NCI-H1694 (cell line): Measurements from ENCODE around the gene CXCR5.

Experiments
- DNase-seq: peaks from one replicate; lab custom pipeline; 2025; lab: John Stamatoyannopoulos, UW

Gene CXCR5

DNA sequence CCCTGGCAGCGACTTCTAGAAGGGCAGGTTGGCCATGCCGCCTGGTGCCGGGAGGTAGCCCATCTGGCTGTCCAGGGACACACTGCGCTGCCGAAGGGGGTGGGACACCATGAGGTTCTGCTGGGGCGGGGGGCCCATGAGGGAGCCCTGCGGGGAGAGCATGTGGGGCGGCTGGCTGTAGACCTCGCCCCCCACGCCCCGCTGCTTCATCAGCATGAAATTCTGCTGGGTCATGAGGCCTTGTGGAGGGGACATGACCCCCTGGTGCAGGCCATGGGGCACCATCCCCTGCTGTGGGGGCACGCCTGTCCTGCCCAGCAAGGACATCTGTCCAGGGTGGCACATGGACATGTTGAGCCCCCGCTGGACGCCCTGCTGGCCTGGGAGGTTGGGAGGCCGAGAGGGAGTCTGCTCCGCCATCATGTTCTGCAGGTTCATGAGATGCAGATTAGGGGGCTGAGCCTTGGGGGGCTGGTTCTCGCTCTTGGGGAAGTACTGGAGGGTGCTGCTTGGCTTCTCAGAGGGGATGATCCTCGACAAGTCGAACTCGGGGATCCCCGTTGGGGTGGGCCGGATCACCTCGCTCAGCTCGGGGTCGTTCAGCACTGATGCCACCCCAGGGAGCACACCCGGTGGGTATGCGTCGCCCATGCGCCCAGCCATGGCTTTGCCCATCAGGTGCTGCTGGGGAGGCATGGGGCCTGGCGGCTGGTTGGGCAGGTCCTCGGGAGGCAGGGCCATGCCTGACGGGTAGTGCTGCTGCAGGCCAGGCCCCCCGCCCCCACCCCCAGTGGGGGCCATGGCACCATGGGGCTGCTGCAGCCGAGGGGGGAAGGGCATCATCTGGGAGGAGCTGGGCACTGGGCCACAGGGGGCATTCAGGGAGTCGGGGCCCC lies 15.0 kb downstream of the CXCR5 start:
- no peak for DNase-seq

- DNase-seq, result no peak
Measured at GRCh38 chr11:118899296-118899688, 15.6 kb downstream of the CXCR5 start.

DNA sequence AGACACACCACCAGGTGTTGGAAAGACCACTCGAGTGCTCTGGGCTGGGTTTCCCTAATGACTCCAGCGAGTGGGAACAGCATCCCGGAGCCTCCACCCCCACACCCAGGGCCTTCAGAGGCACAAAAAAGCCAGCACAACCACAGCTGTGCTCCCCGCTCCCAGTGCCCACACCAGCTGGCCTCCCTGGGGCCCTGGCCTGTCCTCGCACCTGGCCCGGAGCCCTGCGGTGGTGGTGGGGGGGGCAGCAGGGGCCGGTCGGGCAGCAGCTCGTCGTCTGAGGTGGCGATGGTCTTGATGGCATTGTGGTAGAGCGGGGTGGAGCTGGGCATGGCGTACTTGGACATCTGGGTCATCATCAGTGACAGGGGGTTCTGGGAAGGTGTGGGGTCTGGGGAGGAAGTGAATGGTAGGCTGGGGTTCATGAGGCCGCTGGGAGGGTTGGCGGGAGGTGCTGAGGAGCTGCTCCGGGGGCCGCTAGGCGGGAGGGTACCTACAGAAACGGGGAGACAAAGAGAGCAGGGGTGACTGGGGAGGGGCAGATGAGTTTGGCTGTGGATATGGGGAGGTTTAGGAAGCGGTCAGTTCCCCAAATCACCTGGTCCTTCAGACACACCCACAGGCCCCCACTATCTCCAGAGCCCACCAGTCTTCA lies 16.1 kb downstream of the CXCR5 start:
- DNase-seq, result no peak

DNA sequence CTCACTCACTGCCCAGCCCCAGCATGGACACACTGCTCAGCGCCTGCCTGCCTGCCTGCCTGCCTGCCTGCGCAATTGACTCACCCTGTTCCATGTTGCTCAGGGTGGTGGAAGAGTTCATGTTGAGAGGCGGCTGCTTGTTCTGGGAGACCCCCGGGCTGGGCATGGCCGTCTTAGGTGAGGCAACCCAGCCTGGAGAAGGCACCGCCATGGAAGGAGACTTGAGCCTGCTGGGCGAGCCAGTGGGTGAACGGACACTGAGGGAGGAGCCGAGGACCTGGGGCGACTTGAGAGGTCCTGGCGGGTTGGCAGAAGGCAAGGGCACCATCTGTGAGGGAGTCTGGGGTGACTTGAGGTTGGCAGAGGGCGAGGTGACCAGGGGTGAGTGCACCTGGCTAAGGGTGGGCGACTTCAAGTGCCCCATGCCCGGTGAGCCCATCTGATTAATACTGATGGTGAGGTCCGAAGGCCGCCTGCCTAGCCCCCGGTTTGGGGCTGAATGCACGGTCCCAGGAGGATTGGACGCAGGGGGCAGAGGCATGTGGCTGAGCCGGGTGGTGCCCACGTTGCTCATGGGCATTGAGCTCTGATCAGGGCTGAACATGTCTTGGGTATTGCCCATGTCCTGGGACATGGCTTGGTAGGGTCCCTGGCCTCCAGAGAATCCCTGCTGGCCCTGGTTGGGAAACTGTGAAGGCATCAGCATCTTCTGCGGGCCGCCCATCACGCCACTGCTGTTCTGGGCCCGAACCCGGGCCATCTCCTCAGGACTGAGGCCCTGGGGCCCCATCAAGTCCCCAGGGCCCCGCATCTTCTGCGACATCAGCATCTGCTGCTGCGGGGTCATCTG lies 17.1 kb downstream of the CXCR5 start:
- DNase-seq, result no peak

GRCh38 chr11:118901494-118902335 lies 18.0 kb downstream of the CXCR5 start:
- no peak for DNase-seq

- DNase-seq, result no peak
Measured at GRCh38 chr11:118902336-118903203, 18.9 kb downstream of the CXCR5 start.

- DNase-seq, result no peak
Measured at GRCh38 chr11:118903204-118904015, 19.7 kb downstream of the CXCR5 start.

DNA sequence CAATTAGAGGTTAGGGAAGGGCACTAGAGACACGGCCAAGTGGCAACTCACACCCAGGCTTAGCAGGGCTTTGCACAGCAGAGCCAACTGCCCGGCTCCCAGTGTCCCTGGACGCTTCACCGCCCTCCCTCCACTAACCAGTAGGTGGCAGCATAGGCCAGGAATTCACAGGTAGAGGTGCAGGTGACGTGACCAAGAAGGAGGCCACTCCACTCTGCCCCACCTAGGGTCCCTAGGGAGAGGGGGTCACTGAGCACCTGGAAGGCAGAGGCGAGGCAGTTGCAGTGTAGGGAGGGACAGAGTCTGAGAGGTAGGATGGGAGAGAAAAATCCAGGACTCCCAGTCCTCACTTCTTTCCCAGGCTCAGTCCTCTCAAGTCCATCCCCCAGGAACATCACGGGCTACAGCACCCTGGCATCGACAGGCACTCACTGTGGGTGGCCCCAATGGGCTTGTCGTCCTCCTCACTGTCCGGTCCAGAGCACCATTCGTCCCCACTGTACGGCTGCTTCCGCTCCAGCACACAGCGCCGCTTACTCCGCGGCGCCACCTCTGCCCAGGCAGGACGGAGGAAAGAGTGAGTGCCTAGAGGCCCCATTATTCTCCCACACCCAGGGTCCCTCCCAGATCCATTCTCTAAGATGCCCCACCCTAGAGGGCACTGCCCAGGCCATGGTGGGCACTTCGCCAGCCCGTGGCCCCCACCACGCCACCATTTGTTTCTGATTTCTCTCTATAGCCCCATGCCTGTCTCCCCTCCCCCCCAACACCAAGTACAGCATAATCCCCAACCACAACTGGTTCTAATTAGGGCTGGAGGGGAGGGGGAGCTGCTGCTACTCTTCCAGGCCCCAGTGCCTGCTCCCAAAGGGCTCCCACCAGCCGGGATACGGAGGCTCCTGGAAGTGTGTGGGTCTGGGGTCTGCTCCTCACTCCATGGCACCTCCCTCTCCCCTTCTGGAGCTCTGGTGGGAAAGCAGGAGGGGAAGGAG lies 23.7 kb downstream of the CXCR5 start:
- DNase-seq, result peak; percentile 20

DNA sequence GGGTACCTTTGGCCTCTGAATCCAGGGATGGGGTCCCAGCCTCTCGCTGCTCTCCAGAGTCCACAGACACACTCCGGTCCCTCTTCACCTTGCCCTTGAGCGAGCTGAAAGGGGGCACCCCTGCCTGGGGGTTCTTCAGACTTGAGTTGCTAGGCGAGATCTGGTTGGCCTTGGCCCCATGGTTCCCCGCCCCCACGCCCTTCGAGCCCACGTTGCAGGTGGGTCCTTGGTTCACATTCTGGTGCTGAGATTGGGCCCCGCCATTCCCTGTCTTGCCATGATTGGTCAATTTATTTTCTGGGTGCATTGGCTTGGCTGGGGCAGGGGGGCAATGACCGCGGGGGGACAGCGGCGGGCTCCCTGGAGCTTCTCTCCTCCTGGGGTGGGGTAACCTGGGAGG lies 24.6 kb downstream of the CXCR5 start:
- no peak for DNase-seq

- peak; percentile 70 for DNase-seq
Measured at GRCh38 chr11:118908901-118909618, 25.4 kb downstream of the CXCR5 start.

GRCh38 chr11:118909619-118910308 lies 26.1 kb downstream of the CXCR5 start:
- DNase-seq, result no peak

- DNase-seq, result no peak
Measured at GRCh38 chr11:118910309-118911112, 26.8 kb downstream of the CXCR5 start.

DNA sequence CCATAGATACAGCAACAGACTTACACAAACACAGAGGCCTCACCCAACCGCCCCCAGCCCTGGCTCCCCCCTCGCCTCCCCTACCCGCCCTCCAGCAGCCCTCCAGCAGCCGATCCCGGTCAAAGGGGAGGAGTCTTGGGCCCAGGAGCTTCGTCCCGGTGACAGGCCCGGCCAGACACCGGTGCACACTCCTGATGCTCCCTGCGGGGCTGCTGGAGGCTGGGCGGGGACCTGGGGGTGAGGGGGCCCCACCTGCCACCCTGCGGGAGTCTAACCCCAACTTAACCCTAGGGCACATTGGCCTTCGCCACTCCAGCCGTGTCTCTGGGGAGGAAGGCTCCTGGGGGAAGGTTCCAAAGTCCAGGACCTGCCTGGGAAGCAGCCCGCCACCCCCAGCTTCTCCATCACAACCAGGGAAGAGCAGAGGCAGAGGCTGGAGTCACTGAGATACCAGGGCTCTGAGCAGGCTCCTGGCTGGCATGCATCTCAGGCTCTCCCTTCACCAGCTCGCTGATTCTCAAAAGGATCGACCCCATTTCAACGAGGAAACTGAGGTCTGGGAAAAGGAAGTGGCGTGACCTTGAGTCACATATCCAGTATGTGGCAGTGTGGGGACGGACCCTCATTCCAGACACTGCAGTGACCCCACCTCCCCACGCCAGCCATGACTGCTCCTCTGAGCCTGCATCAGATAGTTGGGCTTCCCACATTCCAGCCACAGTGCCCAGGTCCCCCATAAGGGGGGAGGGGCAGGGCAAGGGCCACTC lies 27.6 kb downstream of the CXCR5 start:
- no peak for DNase-seq

- no peak for DNase-seq
Measured at GRCh38 chr11:118911880-118912741, 28.4 kb downstream of the CXCR5 start.
